Stomach (tissue), 4 donors: ENCODE measurements around the gene GCNT4.

Source experiments
- EP300 ChIP-seq: sonication (generic); formaldehyde crosslinking; IDR thresholded peaks from one replicate; pipeline ENCODE4 v1.6.1; 2017; ENCODE audit warnings: antibody characterized with exemption
- POLR2A ChIP-seq, 4 donors: fragments of 450-650 bp; IDR thresholded peaks; one replicate each; pipeline ENCODE4 v1.6.1; 2016; ENCODE audit warnings: antibody characterized with exemption in 4 of 4, control low read depth in 2 of 4, mild to moderate bottlenecking in 1 of 4, moderate library complexity in 1 of 4
- POLR2AphosphoS5 ChIP-seq, 3 donors: sonication (generic); formaldehyde crosslinking; IDR thresholded peaks; one replicate each; pipeline ENCODE4 v1.6.1; 2016; ENCODE audit warnings: antibody characterized with exemption in 3 of 3
- TF ChIP-seq, protein P1 (sequence below), 7 experiments: fragments of 450-650 bp in 4 of 7; fragments of 200-600 bp in 3 of 7; sonication (generic) in 3 of 7; IDR thresholded peaks; one replicate each; pipeline ENCODE4 v1.5.1; 2016 to 2019; ENCODE audit warnings: antibody characterized with exemption in 7 of 7, control low read depth in 2 of 7, mild to moderate bottlenecking in 1 of 7

GRCh38 chr5:75078027-75078426 is 25.7 kb upstream of the GCNT4 start:
- TF ChIP-seq, protein P1, sequence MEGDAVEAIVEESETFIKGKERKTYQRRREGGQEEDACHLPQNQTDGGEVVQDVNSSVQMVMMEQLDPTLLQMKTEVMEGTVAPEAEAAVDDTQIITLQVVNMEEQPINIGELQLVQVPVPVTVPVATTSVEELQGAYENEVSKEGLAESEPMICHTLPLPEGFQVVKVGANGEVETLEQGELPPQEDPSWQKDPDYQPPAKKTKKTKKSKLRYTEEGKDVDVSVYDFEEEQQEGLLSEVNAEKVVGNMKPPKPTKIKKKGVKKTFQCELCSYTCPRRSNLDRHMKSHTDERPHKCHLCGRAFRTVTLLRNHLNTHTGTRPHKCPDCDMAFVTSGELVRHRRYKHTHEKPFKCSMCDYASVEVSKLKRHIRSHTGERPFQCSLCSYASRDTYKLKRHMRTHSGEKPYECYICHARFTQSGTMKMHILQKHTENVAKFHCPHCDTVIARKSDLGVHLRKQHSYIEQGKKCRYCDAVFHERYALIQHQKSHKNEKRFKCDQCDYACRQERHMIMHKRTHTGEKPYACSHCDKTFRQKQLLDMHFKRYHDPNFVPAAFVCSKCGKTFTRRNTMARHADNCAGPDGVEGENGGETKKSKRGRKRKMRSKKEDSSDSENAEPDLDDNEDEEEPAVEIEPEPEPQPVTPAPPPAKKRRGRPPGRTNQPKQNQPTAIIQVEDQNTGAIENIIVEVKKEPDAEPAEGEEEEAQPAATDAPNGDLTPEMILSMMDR (IDR thresholded peaks at IDR 0.05), result no peak
- no peak for TF ChIP-seq POLR2A (IDR thresholded peaks at IDR 0.05)
- TF ChIP-seq POLR2AphosphoS5 (IDR thresholded peaks at IDR 0.05), result no peak
- TF ChIP-seq EP300, result no peak
